Loucy (cell line): ENCODE measurements around the gene ROR1.

Experiments
- CTCF ChIP-seq: fragments of 200-600 bp; sonication (generic); conservative IDR thresholded peaks from 2 replicates; pipeline ENCODE4 v1.5.1; 2014; ENCODE audit warnings: mild to moderate bottlenecking, antibody characterized with exemption, low read length
- EZH2phosphoT487 ChIP-seq: fragments of 200-600 bp; IDR thresholded peaks from 2 replicates; pipeline ENCODE4 v1.6.1; 2018; ENCODE audit warnings: antibody characterized with exemption, mild to moderate bottlenecking, moderate library complexity, borderline replicate concordance

- TF ChIP-seq CTCF (no peak), EZH2phosphoT487 (no peak)
These were observed 398.0 kb downstream of the ROR1 start for GRCh38 chr1:64171797-64172281.
